Endometrium (tissue), 2 donors: ENCODE results near the gene MTHFD1.

Experiments used
- FAIRE-seq: peaks from 2 replicates; lab custom pipeline; 2012; peaks lifted over from hg19 to GRCh38; lab: Jason Lieb, UNC
- donor health status: control.
- donor health status: control.

The MTHFD1 gene

DNA sequence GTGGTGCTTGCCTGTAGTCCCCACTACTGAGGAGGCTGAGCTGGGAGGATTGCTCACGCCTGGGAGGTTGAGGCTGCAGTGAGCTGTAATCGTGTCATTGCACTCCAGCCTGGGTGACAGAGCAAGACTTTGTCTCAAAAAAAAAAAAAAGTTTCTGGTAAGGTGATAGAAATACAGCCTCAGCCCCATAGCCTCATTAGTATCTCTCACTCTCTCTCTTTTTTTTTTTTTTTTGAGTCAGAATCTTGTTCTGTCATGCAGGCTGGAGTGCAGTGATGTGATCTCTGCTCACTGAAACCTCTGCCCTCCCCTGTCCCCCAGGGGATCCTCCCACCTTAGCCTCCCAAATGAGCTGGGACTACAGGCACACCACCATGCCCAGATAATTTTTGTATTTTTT lies 19.2 kb downstream of the MTHFD1 start:
- no peak for FAIRE-seq

DNA sequence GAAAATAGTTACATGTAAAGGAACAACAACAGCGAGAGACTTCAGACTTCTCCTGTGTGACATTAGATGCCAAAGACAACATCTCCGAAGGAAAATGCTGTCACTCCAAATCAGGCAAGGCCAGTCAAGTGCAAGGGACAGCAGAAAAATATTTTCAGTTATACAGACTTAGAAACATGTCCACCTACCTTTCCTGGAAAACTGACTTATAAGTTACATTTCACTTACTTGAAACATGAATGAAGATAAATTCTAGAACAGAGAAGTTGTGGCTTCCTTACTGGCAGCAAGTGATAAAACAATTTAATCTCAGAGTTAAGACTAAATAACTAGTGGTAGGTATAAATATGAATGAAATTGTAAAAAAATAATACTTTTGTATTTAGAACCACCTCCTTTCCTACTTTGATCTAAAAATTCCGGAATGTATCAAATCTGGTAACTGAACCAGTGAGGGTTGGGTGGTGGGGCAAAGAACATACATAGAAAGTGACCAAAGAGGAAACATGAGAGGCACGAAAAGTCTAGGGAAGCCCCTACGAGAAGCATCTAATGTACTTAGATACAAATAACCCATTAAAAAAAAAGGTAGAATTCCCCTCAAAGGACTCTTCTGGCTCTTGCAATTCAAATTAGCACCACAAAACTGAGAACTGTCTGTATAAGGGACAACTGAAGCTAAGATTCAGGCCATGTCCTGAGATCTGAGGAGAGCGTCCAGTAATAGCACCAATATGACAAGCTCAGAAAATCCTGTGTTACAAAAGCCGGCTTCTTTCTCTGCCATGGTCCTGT lies 21.2 kb downstream of the MTHFD1 start:
- FAIRE-seq: no peak

DNA sequence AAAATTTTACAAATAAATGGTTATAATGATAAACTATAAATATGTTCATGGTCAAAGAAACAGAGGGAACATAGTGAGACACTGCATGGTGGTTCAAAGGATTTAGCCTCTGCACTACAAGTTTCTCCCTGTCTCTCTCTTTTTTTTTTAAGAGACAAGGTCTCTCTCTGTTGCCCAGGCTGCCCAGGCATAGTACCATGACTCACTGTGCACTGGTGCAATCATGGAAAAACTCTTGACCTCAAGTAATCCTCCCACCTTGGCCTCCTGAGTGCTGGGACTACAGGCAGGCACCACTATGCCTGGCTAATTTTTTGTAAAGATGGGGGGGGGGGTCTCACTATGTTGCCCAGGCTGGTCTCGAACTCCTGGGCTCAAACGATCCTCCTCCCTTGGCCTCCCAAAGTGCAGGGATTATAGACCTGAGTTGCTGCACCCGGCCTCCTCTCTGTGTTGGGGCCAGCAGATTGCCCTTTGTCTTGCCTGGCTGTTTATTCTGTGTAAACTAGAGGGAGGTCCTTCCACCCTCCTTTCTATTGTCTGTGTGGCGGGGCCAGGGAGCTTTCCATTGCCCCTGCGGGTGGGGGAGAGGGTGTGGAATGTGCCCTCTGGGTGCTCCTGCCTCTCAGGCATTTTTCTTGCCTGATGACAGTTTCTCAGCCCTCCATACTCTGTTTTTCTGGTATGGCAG lies 22.1 kb downstream of the MTHFD1 start:
- no peak for FAIRE-seq

DNA sequence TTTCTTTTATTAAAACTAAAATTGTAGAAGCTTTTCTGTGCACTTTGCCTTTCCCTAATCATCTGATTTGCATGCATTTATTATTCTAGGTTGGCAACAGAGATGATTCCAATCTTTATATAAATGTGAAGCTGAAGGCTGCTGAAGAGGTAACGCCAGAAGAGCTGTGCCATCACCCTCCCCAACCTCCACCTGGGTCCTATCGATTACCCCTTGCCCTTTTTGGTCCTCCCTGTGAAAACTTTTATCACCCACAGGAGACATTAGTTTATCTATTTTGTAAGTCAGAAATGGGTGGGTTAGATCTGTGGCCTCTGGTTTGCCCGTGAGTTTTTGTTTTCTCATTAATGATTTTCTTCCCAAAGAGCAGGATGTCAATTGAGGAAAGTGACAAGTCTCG lies 22.8 kb downstream of the MTHFD1 start:
- FAIRE-seq: no peak

DNA sequence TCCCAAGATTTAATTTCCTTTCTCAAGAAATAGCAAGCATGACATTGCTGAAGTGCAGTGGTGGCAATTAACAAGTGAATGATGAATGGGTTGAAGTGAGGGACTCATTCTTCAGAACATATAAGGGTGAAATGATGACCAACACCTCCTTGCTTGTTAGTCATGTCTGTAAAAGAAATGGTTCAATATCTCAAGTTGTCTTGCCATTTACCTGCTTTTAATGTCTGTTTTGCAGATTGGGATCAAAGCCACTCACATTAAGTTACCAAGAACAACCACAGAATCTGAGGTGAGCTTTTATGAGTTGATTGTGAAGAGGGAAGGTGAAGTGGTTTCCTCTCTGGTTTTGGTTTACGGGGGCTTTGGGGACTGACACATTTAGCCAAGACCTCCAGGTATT lies 24.1 kb downstream of the MTHFD1 start:
- FAIRE-seq: no peak

DNA sequence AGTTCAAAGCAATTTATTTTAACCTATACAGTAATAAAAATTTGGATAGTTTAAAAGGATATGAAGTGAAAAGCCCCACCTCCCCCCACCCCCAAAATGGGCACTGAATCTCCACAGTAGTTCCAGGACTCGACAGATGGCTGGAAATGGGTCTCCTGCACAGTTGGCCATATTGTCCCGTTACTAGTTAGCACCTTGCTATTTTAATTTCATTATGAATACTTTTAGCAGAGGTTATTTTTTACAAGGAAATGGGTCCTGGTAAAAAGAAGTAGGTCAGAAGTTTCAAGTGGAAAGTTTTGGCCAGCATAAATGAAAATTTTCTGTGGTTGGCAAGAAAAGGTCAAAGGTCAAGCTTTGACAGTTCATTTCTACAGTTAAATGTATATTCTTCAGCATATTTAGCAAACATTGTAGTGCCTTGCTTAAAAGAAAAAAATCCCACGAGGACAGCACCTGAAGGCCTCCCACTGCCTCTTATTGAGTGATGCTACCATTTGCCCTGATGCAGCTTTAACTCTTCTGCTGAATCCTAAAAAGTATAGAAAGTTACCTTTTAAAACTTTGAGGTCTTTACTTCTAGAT lies 28.3 kb downstream of the MTHFD1 start:
- no peak for FAIRE-seq

DNA sequence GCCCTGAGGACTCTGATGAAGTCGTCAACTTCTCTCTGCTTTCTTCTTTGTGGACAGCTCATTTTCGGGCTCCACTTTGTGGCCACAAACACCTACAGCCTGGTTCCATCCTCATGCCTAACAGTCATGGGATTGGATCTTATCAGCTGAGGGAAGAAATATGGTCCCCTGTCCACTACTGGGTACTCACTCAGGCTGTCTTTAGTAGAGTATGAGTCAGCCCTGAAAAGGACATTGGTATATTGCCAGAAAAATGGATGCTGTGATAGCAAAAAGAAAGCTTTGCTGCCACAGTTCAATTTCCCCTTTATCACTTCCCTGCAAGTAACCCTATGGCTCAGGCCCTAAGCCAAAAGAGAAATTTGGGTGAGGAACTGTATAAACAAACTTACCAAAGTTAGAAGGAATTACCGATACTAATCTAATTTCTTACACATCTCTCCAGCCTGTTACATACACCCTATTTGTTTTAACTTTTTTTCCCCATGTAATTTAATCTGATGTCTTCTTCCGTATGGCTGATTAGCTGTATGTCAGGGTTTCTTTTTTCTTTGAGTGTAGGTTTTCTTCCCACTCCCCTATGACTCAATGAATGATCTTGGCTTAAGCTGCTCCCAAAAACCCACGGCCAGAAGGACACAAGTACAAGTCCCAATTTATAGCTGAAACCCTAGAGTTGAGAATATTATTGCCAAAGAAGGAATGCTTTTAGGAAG lies 29.1 kb downstream of the MTHFD1 start:
- no peak for FAIRE-seq

DNA sequence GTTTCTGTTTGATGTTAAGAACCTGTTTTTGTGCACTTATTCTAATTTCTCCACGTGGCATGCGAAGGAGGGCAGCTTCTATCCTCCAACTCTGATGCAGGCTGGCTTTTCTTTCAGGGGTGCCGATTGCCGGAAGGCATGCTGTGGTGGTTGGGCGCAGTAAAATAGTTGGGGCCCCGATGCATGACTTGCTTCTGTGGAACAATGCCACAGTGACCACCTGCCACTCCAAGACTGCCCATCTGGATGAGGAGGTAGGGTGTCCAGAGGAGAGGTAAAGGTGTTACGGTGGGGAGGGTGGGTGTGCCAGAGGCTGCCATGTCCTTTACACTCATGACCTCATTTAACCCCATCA lies 29.6 kb downstream of the MTHFD1 start:
- FAIRE-seq: no peak

DNA sequence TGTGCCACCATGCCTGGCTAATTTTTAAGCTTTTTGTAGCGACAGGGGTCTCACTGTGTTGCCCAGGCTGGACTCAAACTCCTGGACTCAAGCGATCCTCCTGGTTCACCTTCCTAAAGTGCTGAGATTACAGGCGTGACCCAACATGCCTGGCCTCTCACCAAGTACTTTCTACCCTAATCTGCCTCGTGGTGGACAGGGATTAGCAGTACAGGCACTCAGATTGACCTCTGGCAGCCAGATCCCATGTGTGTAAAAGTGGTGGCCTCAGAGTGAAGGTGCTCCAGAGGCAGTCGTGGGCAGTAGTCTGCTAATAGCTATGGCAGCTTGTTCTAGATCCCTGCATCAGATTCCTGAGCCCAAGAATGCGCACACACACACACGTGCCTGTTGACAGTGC lies 30.9 kb downstream of the MTHFD1 start:
- no peak for FAIRE-seq

DNA sequence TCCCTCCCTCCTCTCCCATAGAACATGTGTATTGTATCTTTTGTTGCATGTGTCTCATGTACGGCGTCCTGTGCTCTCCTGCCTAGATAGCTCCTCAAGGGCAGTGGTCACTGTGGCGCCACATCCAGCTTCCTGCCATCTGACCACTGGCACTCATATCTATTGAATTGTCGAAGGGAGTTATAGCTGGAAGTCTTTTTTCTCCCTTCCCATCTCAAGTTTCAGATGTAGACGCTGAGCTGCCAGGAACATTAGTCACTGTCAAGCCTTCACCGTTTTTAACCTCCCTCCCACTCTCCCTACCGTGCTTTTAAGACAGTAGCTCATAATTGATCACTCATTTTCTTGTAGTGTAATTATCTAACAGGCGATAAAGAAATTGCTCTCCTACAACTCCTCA lies 33.0 kb downstream of the MTHFD1 start:
- no peak for FAIRE-seq

DNA sequence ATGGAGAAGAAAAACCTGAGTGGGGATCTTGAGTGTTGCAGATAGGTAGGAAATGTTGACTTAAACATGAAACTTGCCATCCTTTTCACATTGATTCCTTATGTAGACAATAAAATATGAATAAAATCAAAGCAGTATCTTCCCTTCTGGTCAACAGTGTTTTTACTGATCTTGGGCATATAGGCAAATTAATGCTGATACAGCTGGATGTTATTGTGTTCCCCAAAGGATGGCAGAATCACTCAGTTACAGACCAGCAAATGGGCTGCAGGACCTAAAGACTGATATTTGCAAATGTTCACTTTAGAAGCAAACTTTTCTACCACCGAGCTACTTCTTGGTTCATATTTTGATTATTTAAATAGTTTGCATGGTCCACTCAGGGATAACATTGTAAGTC lies 33.9 kb downstream of the MTHFD1 start:
- FAIRE-seq: no peak

DNA sequence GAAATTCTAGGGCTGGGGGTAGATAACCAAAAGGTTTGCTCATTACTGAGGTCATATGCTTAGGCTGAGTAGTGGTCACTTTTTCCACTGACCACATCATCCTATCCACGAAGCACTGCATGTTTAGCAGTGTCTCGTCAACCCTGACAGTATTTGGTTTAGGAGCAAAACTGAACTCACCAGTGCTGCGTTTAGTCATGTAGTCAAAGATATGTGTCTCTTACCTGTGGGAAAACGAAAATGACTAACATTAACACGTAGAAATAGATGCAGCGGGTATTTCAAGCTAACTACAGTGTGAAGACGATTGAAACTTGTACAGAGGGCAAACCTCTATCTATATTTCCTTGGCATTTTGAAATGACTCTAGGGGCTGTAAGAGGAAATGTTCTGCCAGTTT lies 34.6 kb downstream of the MTHFD1 start:
- no peak for FAIRE-seq

DNA sequence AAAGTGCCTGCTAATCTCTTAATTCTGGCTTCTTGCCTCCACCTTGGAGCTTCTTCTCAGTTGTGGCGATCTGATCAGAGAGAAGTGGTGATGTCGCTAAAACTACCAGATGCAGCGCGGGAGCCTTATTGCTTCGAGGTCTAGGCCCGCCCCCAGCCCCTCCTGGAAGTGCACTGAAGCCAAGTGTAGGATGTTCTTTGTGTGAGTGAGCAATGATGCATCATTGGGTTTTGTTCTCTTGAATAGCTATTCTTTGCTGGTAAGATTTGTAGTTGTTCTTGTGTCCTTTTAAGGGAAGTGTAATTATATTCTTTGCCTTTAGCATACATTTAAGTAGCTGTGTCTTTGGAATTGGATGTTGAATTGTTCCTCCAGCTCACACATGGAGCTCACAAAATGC lies 35.8 kb downstream of the MTHFD1 start:
- no peak for FAIRE-seq

DNA sequence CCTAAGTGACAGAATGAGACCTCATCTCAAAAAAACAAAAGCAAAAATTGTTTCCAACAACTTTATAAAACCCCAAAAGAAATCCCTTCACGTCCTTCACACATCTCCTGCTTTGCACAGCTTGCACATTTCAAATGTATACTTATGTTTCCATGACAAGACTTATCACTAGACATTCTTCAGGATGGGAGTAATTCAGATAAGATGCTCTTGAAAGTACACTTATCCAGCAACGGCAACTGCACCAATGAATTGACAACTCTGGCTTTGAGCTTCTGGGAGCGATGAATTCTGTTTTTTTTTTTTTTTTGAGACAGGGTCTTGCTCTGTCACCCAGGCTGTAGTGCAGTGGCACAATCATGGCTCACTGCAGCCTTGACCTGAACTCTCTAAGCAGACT lies 46.4 kb downstream of the MTHFD1 start:
- FAIRE-seq: no peak

DNA sequence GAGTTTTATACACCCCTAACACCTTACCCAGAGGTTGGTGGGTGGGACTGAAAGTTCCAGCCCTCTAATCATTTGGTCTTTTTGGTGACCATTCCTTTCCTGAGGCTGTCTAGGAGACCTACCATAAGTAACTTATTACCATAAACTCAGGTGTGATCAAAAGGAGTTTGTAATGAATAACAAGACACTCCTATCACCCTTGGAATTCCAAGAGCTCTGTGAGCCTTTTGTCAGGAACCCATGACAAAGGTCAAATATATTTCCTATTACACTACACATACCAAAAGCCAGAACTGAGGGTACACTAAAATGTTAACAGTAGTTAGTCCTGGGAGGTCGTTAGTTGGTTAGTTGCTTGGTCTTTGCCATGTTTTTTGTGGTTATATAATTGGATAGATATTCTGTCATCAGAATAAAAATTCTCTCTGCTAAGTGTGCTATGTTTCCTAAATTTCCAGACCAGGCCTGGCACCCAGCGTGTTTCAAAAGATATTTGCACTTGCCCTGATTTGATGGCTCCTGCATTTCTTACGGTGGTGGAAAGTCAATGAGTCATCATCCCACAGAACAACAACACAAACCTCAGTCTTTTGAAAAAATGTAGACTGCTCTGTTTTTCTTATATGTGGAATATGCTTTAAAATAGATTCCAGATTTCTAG lies 50.2 kb downstream of the MTHFD1 start:
- FAIRE-seq: no peak

DNA sequence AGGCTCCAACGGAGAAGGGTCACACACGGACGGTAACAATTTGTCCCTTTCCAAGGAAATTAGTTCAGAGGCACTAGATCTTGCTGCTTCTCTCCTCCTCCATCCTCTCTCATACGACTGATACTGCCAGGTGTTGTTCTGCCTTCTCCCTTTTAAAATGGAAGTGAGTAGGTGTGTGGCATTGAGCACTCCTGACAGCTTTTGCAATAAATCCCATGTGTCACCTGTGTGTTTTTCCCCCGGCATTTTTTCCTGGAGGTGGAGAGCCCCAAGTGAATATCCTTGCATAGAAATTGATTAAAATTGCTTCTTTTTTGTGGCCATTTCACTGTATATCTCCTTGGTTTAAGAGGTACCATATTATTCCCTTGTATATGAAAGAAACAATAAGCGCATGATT lies 51.0 kb downstream of the MTHFD1 start:
- FAIRE-seq: no peak

DNA sequence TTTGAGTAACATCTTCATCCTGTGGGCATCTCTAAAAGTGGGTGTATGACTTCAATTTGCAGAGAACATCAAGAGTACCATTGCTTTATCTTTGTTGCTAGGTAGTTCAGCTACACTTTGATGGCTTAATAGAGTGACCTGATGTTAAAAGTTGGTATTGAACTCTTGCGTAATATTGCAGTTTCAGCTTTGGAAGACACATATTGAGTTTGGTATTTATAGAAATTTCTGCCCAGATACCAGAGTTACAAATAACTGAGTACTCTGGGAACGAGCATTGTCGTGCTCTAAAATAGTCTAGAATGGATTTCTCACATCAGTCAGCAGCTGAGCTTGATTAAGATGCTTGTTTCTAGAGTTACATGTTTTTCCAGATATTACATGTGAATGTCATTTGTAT lies 52.3 kb downstream of the MTHFD1 start:
- no peak for FAIRE-seq

DNA sequence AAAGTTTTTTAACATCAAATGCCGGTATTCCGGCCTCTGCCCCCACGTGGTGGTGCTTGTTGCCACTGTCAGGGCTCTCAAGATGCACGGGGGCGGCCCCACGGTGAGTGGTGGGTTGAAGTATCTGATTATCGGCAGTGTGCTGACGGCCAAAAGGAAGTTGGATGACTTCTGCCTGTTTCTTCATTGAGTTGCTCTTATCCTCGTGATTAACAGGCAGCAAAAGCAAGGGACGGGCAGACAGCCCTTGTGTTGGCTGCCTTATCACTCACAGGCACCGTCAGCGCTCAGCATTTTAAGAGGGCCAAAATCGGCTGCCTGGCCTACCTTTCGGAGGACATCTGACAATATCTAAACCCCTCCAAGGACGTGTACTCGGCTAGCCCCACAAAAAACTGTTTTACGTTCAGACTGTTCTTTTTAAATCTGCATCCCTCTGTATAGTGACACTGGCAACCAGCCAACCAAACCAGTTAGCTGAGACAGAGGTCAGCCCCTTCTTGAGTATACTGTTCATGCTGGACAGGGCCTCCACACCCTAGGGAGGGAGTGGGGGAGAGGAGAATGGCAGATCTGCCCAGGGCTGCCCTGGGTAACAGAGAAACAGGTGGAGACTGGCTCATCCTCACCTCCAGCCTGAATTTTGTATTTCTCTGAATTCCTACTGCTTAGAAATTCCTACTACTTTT lies 54.3 kb downstream of the MTHFD1 start:
- no peak for FAIRE-seq

DNA sequence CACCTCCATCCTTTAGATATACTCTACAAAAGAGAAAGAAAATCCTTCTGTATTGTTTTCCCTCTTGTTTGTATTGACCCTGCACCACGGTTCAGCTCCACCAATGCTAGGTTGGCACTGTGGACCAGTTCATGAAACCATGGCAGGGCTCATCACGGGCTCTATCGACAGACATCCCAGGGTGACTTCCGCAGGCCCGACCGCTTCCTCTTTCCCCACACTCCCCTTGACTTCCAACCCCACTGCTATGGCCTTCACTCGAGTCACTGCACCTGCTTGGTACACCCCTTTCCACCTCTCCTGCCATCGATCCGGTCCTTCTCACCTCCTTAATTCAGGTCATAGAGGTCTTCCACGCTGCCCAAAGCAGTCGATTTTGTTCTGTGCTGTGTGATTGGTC lies 56.0 kb downstream of the MTHFD1 start:
- no peak for FAIRE-seq

DNA sequence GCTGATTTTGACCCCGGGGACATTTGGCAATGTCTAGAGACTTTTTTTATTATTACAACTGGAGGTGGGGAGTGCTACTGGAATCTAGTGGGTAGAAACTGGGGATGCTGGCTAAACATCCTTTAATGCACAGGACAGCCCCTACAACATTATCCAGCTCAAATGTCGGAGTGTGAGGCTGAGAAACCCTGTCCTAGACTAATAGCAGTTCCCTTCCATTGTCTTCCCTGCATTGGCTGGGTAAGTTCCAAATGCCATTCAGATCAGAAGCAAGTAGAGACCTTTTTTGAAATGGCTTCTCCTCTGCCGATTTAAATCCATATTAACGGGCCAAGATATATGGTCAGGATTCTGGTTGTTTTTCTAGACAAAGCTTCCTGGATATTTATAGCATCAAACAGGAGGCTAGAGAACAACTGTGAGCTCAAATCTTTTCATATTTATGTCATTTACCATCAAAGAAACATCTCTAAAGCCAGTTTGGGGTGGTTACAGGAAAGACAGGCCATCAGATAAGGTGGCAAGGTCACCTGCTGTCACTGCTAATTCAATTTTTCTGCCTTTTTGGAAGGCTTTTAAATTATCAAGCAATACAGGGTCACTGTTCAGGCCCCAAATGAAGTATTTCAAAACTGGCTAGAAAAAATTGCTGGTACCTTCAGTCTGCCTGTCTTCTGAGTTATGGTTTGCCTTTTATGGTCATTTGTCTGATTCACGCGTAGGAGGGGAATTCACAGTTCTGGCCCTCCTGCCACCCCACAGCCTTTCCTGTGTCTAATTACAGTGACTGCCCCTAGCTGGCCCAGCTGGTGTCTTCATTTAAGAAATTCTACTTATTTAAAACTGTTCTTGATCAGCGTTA lies 57.1 kb downstream of the MTHFD1 start:
- no peak for FAIRE-seq
